ENCODE measurements around the gene PCBP3. TPM values are rescaled to one million over a fixed set of nuclear protein-coding genes. Genes with fewer than 3 reads are reported as not detected.

Gene PCBP3
- total and polyA plus RNA-seq, 2 of the 13 experiments (the other 11 are each of a cell fraction or from before 2014, with no cell fraction given): not detected

GRCh38 chr21:45802425-45802824 lies 158.9 kb downstream of the PCBP3 start (continued):
- TF ChIP-seq ETV6 (CRISPR knock-in tag; conservative IDR thresholded peaks at IDR 0.05) (no peak), ATM (IDR thresholded peaks at IDR 0.05; ENCODE audit: borderline replicate concordance) (no peak), GRHL1 (CRISPR knock-in tag; conservative IDR thresholded peaks at IDR 0.05) (no peak), SKIL (CRISPR knock-in tag; IDR thresholded peaks at IDR 0.05; ENCODE audit: borderline replicate concordance) (no peak), CREB1 (IDR thresholded peaks at IDR 0.05) (no peak), CREB1 (CRISPR knock-in tag; IDR thresholded peaks at IDR 0.05) (no peak), ZNF816 (CRISPR knock-in tag; IDR thresholded peaks at IDR 0.05; ENCODE audit: borderline replicate concordance) (no peak)

GRCh38 chr21:45802956-45803617 lies 159.6 kb downstream of the PCBP3 start:
- H3K9me3 ChIP-seq (ENCODE audit: low read length): no peaks in the 10 kb centered on the region
- H3K36me3 ChIP-seq (replicated peaks in 1 of 2; ENCODE audit: control insufficient read depth in 1 of 2, insufficient read depth in 2 of 2, low read length in 2 of 2): no peaks in the 10 kb centered on the region
- ChIA-PET POLR2A (no interaction called here), CTCF (ENCODE audit: low intra/inter-chr PET ratio, low total read pairs) (no interaction called here)
- no peak overlapping the region for H3K9ac ChIP-seq (ENCODE audit: insufficient read depth, low read depth, low read length)
- peaks cover 18% of the 10 kb centered on the region for H3K4me1 ChIP-seq (ENCODE audit: insufficient read depth, low read length)
- no peaks in the 10 kb centered on the region for H4K20me1 ChIP-seq (ENCODE audit: insufficient read depth, low read length)
- no peak for FAIRE-seq
- H3K4me2 ChIP-seq (ENCODE audit: low read depth, low read length): no peak overlapping the region
- no peak for ATAC-seq
- DNase-seq (ENCODE audit: low spot score): no peak
- no peak overlapping the region for H2AFZ ChIP-seq (ENCODE audit: low read length)
- H3K27ac ChIP-seq (ENCODE audit: extremely low read length, insufficient read depth, low read length): no peak overlapping the region
- BruUV-seq (replicated peaks): no TSS peak
- in situ Hi-C loops (cut with HindIII; ENCODE audit: extremely low pct_ligation_motif_present, low pct_unique_long_range_greater_than_20kb): no loop called here
- intact Hi-C loops (cut with micrococcal nuclease; ENCODE audit: unreplicated experiment): no loop called here
- no peak overlapping the region for H3K4me3 ChIP-seq (replicated peaks in 1 of 3; ENCODE audit: insufficient read depth in 1 of 3, low read depth in 2 of 3, low read length in 3 of 3)
- no peaks in the 10 kb centered on the region for H3K79me2 ChIP-seq (ENCODE audit: insufficient read depth, low read length)
- H3K27me3 ChIP-seq (ENCODE audit: control insufficient read depth in 1 of 2, insufficient read depth in 2 of 2, low read length in 2 of 2): peaks cover 0 to 3% of the 10 kb centered on the region in 2 experiments; a peak in 1 of 5 replicates
- 46% methylated on average over 8 of the region's 8 CpGs for WGBS (ENCODE audit: low lambda C conversion rate)
- no peak for TF ChIP-seq DR1 (CRISPR knock-in tag; IDR thresholded peaks at IDR 0.05)
- no peak for TF ChIP-seq RAD21 (CRISPR knock-in tag; IDR thresholded peaks at IDR 0.05)
- TF ChIP-seq, protein P1, sequence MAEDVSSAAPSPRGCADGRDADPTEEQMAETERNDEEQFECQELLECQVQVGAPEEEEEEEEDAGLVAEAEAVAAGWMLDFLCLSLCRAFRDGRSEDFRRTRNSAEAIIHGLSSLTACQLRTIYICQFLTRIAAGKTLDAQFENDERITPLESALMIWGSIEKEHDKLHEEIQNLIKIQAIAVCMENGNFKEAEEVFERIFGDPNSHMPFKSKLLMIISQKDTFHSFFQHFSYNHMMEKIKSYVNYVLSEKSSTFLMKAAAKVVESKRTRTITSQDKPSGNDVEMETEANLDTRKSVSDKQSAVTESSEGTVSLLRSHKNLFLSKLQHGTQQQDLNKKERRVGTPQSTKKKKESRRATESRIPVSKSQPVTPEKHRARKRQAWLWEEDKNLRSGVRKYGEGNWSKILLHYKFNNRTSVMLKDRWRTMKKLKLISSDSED (CRISPR knock-in tag; IDR thresholded peaks at IDR 0.05): no peak
- no peak for TF ChIP-seq ZNF10 (CRISPR knock-in tag; IDR thresholded peaks at IDR 0.05; ENCODE audit: borderline replicate concordance, low read depth)
- TF ChIP-seq ZNF543 (CRISPR knock-in tag; IDR thresholded peaks at IDR 0.05): no peak
- no peak for TF ChIP-seq ZNF788 (CRISPR knock-in tag; IDR thresholded peaks at IDR 0.05; ENCODE audit: borderline replicate concordance)
- TF ChIP-seq ZSCAN21 (CRISPR knock-in tag; IDR thresholded peaks at IDR 0.05; ENCODE audit: borderline replicate concordance): no peak
- TF ChIP-seq KLF12 (CRISPR knock-in tag; IDR thresholded peaks at IDR 0.05; ENCODE audit: borderline replicate concordance): no peak
- TF ChIP-seq ZNF333 (CRISPR knock-in tag; IDR thresholded peaks at IDR 0.05; ENCODE audit: borderline replicate concordance): no peak
- no peak for TF ChIP-seq ZNF639 (CRISPR knock-in tag; conservative IDR thresholded peaks at IDR 0.05)
- TF ChIP-seq ATRX (CRISPR knock-in tag; IDR thresholded peaks at IDR 0.05; ENCODE audit: borderline replicate concordance): no peak

Measured in HepG2 (cell line).